DND-41 (cell line): ENCODE data around the gene NHEJ1.

Experiments
- ATAC-seq: fragments of 200-7000 bp; cut with Tn5 transposase; 3 replicates; pipeline ENCODE4 v1.9.1; 2021; ENCODE audit warnings: low read depth; ENCODE audit not compliant: insufficient read depth
- DNase-seq: peaks from one replicate; pipeline ENCODE4 v3.0.0-alpha.2; 2020
- H2AFZ ChIP-seq: 2 replicates; pipeline ENCODE4 v1.6.0; 2012; ENCODE audit warnings: low read depth, low read length
- H3K27ac ChIP-seq: 2 replicates; pipeline ENCODE4 v1.5.1; 2012; ENCODE audit warnings: low read length, inconsistent platforms
- H3K27me3 ChIP-seq: fragments of 200-600 bp; sonication (generic); 2 replicates; pipeline ENCODE4 v1.6.0; 2012; ENCODE audit warnings: low read length, mild to moderate bottlenecking, inconsistent platforms; ENCODE audit not compliant: insufficient read depth, poor library complexity
- H3K36me3 ChIP-seq: 2 replicates; pipeline ENCODE4 v1.5.1; 2012; ENCODE audit warnings: low read length, inconsistent platforms; ENCODE audit not compliant: insufficient read depth
- H3K4me1 ChIP-seq: 2 replicates; pipeline ENCODE4 v1.5.1; 2012; ENCODE audit warnings: mild to moderate bottlenecking, low read length; ENCODE audit not compliant: insufficient read depth
- H3K4me2 ChIP-seq: 2 replicates; pipeline ENCODE4 v1.6.0; 2012; ENCODE audit warnings: mild to moderate bottlenecking, moderate library complexity, low read length, inconsistent platforms; ENCODE audit not compliant: insufficient read depth
- H3K4me3 ChIP-seq, 2 experiments: fragments of 200-600 bp in 1 of 2; shearing (Covaris generic) in 1 of 2; 2 replicates each; pipeline ENCODE4 v1.5.1; 2012 to 2016; ENCODE audit warnings: inconsistent platforms in 2 of 2, low read length in 2 of 2, mild to moderate bottlenecking in 2 of 2, low read depth in 1 of 2, moderate library complexity in 1 of 2
- H3K79me2 ChIP-seq: 2 replicates; pipeline ENCODE4 v1.6.0; 2012; ENCODE audit warnings: low read length, inconsistent platforms; ENCODE audit not compliant: insufficient read depth
- H3K9ac ChIP-seq: 2 replicates; pipeline ENCODE4 v1.6.0; 2012; ENCODE audit warnings: low read depth, mild to moderate bottlenecking, inconsistent platforms, low read length, moderate library complexity
- H3K9me3 ChIP-seq: 2 replicates; pipeline ENCODE4 v1.5.1; 2012; ENCODE audit warnings: low read length, moderate library complexity, mild to moderate bottlenecking, inconsistent platforms; ENCODE audit not compliant: insufficient read depth, severe bottlenecking
- H4K20me1 ChIP-seq: 2 replicates; pipeline ENCODE4 v1.6.0; 2012; ENCODE audit warnings: low read length; ENCODE audit not compliant: insufficient read depth
- EZH2 ChIP-seq: IDR thresholded peaks from 3 replicates; pipeline ENCODE4 v1.6.1; 2012; ENCODE audit warnings: borderline replicate concordance, low read depth, mild to moderate bottlenecking, moderate library complexity, low read length, inconsistent platforms; ENCODE audit not compliant: severe bottlenecking
- TF ChIP-seq, protein P1 (sequence below): IDR thresholded peaks from 2 replicates; pipeline ENCODE4 v1.5.1; 2012; ENCODE audit warnings: borderline replicate concordance, low read length, moderate library complexity, mild to moderate bottlenecking; ENCODE audit not compliant: poor library complexity, severe bottlenecking; ENCODE audit errors: extremely low read depth

The NHEJ1 gene

DNA sequence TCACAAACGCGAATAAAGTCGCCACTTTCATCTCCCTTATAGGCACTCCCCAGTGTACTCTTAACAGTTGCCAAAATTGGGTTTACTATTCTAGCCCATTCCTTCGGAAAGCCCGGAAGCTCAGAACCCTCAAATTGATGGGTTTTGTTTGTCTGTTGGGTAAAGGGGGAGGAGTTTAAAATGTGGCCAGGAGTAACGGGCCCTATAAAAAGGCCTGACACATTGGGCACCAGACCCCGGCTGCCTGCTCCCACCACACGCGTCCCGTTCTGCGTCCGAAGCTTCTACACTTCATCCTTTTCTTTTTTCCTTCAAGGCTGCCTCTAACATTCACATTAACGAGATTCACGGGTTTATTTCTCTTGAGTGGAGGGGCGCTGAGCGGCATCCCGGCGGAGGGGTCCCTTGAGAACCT, 837 bp downstream of the NHEJ1 start:
- peak overlapping the region; percentile 34 to 72; a peak in 3 of 4 replicates for H3K4me3 ChIP-seq

DNA sequence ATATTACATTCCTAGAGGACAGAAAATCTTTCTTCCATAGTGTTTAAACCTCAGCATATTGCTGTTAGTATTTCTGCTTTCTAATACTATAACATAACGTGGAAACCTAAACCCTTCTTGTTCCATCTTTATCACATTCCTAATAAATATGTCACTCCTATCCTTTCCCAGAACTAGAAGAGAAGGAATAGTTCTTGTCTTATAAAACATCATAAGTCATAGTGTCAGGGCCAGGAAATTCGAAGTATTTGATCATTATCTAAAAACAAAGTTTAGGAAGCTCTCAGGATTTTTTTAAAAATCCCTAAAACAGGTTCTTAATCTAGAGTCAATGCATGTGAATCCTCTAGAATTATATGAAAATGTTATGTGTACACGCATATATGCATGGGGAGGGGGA, 2.0 kb downstream of the NHEJ1 start:
- H3K4me2 ChIP-seq: no peak overlapping the region
- DNase-seq: no peak
- ATAC-seq: no peak

More for the DNA sequence above, 837 bp downstream of the NHEJ1 start:
- peaks cover 2% of the 10 kb centered on the region; the same call in 1 of the 2 replicates for H3K36me3 ChIP-seq
- no peaks in the 10 kb centered on the region for H3K27me3 ChIP-seq
- H3K4me2 ChIP-seq: peak overlapping the region; percentile 72
- peaks cover 15% of the 10 kb centered on the region for H3K4me1 ChIP-seq
- ATAC-seq (no peak), DNase-seq (no peak)
- H3K9ac ChIP-seq: peak overlapping the region; percentile 72
- H2AFZ ChIP-seq: peak overlapping the region; percentile 96
- H3K27ac ChIP-seq: peak overlapping the region; percentile 11; the same call in 1 of the 2 replicates
- H3K9me3 ChIP-seq: no peaks in the 10 kb centered on the region
- no peaks in the 10 kb centered on the region for H4K20me1 ChIP-seq
- H3K79me2 ChIP-seq: no peaks in the 10 kb centered on the region
- TF ChIP-seq, protein P1, sequence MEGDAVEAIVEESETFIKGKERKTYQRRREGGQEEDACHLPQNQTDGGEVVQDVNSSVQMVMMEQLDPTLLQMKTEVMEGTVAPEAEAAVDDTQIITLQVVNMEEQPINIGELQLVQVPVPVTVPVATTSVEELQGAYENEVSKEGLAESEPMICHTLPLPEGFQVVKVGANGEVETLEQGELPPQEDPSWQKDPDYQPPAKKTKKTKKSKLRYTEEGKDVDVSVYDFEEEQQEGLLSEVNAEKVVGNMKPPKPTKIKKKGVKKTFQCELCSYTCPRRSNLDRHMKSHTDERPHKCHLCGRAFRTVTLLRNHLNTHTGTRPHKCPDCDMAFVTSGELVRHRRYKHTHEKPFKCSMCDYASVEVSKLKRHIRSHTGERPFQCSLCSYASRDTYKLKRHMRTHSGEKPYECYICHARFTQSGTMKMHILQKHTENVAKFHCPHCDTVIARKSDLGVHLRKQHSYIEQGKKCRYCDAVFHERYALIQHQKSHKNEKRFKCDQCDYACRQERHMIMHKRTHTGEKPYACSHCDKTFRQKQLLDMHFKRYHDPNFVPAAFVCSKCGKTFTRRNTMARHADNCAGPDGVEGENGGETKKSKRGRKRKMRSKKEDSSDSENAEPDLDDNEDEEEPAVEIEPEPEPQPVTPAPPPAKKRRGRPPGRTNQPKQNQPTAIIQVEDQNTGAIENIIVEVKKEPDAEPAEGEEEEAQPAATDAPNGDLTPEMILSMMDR: no peak
- TF ChIP-seq EZH2: no peak

DNA sequence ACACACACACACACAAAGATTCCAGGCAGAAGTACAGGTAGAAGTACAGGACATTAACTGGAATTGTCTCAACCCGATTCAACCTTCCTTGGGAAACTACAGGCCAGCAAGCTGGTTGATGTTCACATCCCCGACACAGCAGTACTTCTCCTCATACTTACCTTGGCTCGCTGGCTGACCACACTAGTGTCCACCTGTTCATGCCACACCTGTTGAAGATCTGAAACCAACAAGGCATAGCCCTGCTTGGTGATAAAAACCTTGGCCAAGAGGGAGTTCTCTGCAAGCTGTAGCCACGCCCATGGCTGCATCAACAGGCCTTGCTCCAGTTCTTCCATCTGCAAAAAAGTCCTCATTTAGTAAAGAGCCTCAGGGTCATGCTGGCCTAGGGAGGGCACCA, 2.6 kb downstream of the NHEJ1 start:
- H3K27me3 ChIP-seq: no peaks in the 10 kb centered on the region
- ATAC-seq: no peak
- H3K9ac ChIP-seq: no peak overlapping the region
- peaks cover 12% of the 10 kb centered on the region; the same call in 1 of the 2 replicates for H3K36me3 ChIP-seq
- H3K79me2 ChIP-seq: no peaks in the 10 kb centered on the region
- H3K4me3 ChIP-seq: no peak overlapping the region
- peaks cover 15% of the 10 kb centered on the region for H3K4me1 ChIP-seq
- DNase-seq: no peak
- no peak overlapping the region for H3K4me2 ChIP-seq
- H2AFZ ChIP-seq: no peak overlapping the region
- no peak for TF ChIP-seq EZH2
- TF ChIP-seq, protein P1: no peak
- H4K20me1 ChIP-seq: no peaks in the 10 kb centered on the region
- H3K27ac ChIP-seq: no peak overlapping the region
- no peaks in the 10 kb centered on the region for H3K9me3 ChIP-seq

More for the DNA sequence above, 2.0 kb downstream of the NHEJ1 start:
- H3K79me2 ChIP-seq: no peaks in the 10 kb centered on the region
- no peak for TF ChIP-seq EZH2
- TF ChIP-seq, protein P1: no peak
- H3K27me3 ChIP-seq: no peaks in the 10 kb centered on the region
- H3K36me3 ChIP-seq: peaks cover 11% of the 10 kb centered on the region; the same call in 1 of the 2 replicates
- no peak overlapping the region for H3K9ac ChIP-seq
- H3K9me3 ChIP-seq: no peaks in the 10 kb centered on the region
- H4K20me1 ChIP-seq: no peaks in the 10 kb centered on the region
- no peak overlapping the region for H3K4me3 ChIP-seq
- peaks cover 15% of the 10 kb centered on the region for H3K4me1 ChIP-seq
- H3K27ac ChIP-seq: no peak overlapping the region
- no peak overlapping the region for H2AFZ ChIP-seq
